K562 (cell line): ENCODE data around the gene SULT2B1. TPM values are rescaled to one million over a fixed set of nuclear protein-coding genes. Genes with fewer than 3 reads are reported as not detected.

Experiments
- ATAC-seq: fragments of 200-7000 bp; cut with Tn5 transposase; 3 replicates; pipeline ENCODE4 v1.9.1; 2020; ENCODE audit warnings: moderate library complexity
- BruUV-seq: library from RNA; stranded (reverse); fragments of 400-500 nt; replicated peaks from 2 replicates; lab custom pipeline; 2021; lab: Mats Ljungman, UMichigan
- CTCF ChIA-PET: fragments of 300-600 bp; formaldehyde crosslinking; extraction: SDS; loops from one replicate; lab custom pipeline; 2021; ENCODE audit warnings: low intra/inter-chr PET ratio; lab: Yijun Ruan, JAX
- POLR2A ChIA-PET: fragments of 300-600, 350-650 bp; sonication (Branson Sonifier 250); formaldehyde crosslinking; extraction: SDS; loops from one replicate; lab custom pipeline; 2021; ENCODE audit warnings: antibody characterized with exemption, inconsistent platforms; lab: Yijun Ruan, JAX
- DNase-seq, 4 experiments: peaks; one replicate each; pipeline versions ENCODE4 v3.0.0 to v3.0.0-alpha.2; 2011 to 2018; ENCODE audit warnings: low spot score in 3 of 4, mixed read lengths in 3 of 4; ENCODE audit errors: extremely low read depth in 1 of 4
- FAIRE-seq: peaks from 2 replicates; lab custom pipeline; 2011; peaks lifted over from hg19 to GRCh38; lab: Jason Lieb, UNC
- H2AFZ ChIP-seq: 2 replicates; pipeline ENCODE4 v1.6.0; 2011; ENCODE audit warnings: low read depth, low read length, control low read depth, inconsistent platforms
- H3K27ac ChIP-seq: fragments of 200-600 bp; 3 replicates; pipeline ENCODE4 v1.8.0; 2011; ENCODE audit warnings: low read depth, mild to moderate bottlenecking, control low read depth, inconsistent platforms, low read length, moderate library complexity, mixed read lengths; ENCODE audit errors: extremely low read depth
- H3K27me3 ChIP-seq, 2 experiments: fragments of 300-600 bp in 1 of 2; 2 replicates in 1 of 2; 3 replicates in 1 of 2; pipeline versions ENCODE4 v1.6.0 to v1.8.0; 2011; ENCODE audit warnings: inconsistent platforms in 2 of 2, low read length in 2 of 2, mild to moderate bottlenecking in 1 of 2, mixed read lengths in 1 of 2, moderate library complexity in 1 of 2; ENCODE audit not compliant: control insufficient read depth in 2 of 2, insufficient read depth in 2 of 2
- H3K36me3 ChIP-seq: fragments of 300-600 bp; 3 replicates; pipeline ENCODE4 v1.8.0; 2011; ENCODE audit warnings: mild to moderate bottlenecking, low read length, inconsistent platforms; ENCODE audit not compliant: control insufficient read depth, insufficient read depth
- H3K4me1 ChIP-seq, 2 experiments: fragments of 200-600 bp in 1 of 2; replicated peaks in 1 of 2; 2 replicates in 1 of 2; 3 replicates in 1 of 2; pipeline versions ENCODE4 v1.5.1 to v1.8.0; 2011; ENCODE audit warnings: inconsistent platforms in 2 of 2, low read length in 2 of 2, mild to moderate bottlenecking in 1 of 2, mixed read lengths in 1 of 2, moderate library complexity in 1 of 2; ENCODE audit not compliant: control insufficient read depth in 2 of 2, insufficient read depth in 2 of 2
- H3K4me2 ChIP-seq: 2 replicates; pipeline ENCODE4 v1.6.1; 2011; ENCODE audit warnings: low read length, control low read depth, inconsistent platforms, mixed read lengths; ENCODE audit not compliant: insufficient read depth
- H3K4me3 ChIP-seq: fragments of 200-600 bp; sonication (generic), shearing (Covaris generic); 2 replicates; pipeline ENCODE4 v1.5.1; 2016; ENCODE audit warnings: control low read depth, inconsistent platforms
- H3K79me2 ChIP-seq: fragments of 200-600 bp; 3 replicates; pipeline ENCODE4 v1.8.0; 2011; ENCODE audit warnings: low read length, inconsistent platforms; ENCODE audit not compliant: control insufficient read depth, insufficient read depth
- H3K9ac ChIP-seq, 2 experiments: 2 replicates each; pipeline versions ENCODE4 v1.6.0 to v1.6.1; 2011; ENCODE audit warnings: low read depth in 2 of 2, low read length in 2 of 2, control low read depth in 1 of 2, inconsistent platforms in 1 of 2, mild to moderate bottlenecking in 1 of 2, mixed read lengths in 1 of 2; ENCODE audit not compliant: insufficient read depth in 1 of 2
- H3K9me1 ChIP-seq: one replicate; pipeline ENCODE4 v1.6.0; 2011; ENCODE audit warnings: inconsistent platforms, mild to moderate bottlenecking, low read length, moderate library complexity; ENCODE audit not compliant: control insufficient read depth, insufficient read depth
- H3K9me3 ChIP-seq: replicated peaks from 2 replicates; pipeline ENCODE4 v1.5.1; 2011; ENCODE audit warnings: low read depth, low read length, inconsistent platforms; ENCODE audit not compliant: control insufficient read depth, insufficient read depth
- H4K20me1 ChIP-seq: replicated peaks from 2 replicates; pipeline ENCODE4 v1.6.1; 2011; ENCODE audit warnings: low read length, inconsistent platforms, mixed read lengths; ENCODE audit not compliant: control insufficient read depth, insufficient read depth
- CBFB ChIP-seq: sonication (generic); formaldehyde crosslinking; IDR thresholded peaks from 2 replicates; pipeline ENCODE4 v1.4.0; 2020; ENCODE audit warnings: mild to moderate bottlenecking, missing genetic modification reagents
- CTBP1 ChIP-seq: fragments of 450-650 bp; IDR thresholded peaks from 2 replicates; pipeline ENCODE4 v1.6.1; 2016; ENCODE audit warnings: borderline replicate concordance
- FOXA3 ChIP-seq, 2 experiments: fragments of 450-650 bp in 1 of 2; sonication (generic) in 1 of 2; formaldehyde crosslinking; IDR thresholded peaks in 1 of 2; conservative IDR thresholded peaks in 1 of 2; 2 replicates each; pipeline versions ENCODE4 v1.4.0 to v1.8.0; 2020 to 2022; ENCODE audit warnings: mild to moderate bottlenecking in 2 of 2, missing genetic modification reagents in 1 of 2
- HDAC1 ChIP-seq, 2 experiments: fragments of 450-650 bp; IDR thresholded peaks; 2 replicates each; pipeline ENCODE4 v1.6.1; 2016 to 2017; ENCODE audit warnings: inconsistent platforms in 1 of 2, mild to moderate bottlenecking in 1 of 2, moderate library complexity in 1 of 2
- SAFB ChIP-seq: fragments of 200-400 bp; formaldehyde crosslinking; IDR thresholded peaks from 2 replicates; pipeline ENCODE4 v1.6.1; 2017; ENCODE audit warnings: low read depth, low read length, borderline replicate concordance
- TSC22D4 ChIP-seq: fragments of 450-650 bp; IDR thresholded peaks from 2 replicates; pipeline ENCODE4 v1.6.1; 2016; ENCODE audit warnings: missing genetic modification characterization, missing biosample characterization, control low read depth
- ZFP1 ChIP-seq: fragments of 450-650 bp; formaldehyde crosslinking; IDR thresholded peaks from 2 replicates; pipeline ENCODE4 v1.4.0; 2020; ENCODE audit warnings: mild to moderate bottlenecking, mixed read lengths
- ZNF586 ChIP-seq: fragments of 450-650 bp; formaldehyde crosslinking; conservative IDR thresholded peaks from 2 replicates; pipeline ENCODE4 v1.4.0; 2020; ENCODE audit warnings: mild to moderate bottlenecking, moderate library complexity
- WGBS: fragments of 100-300 bp; shearing (Covaris generic); methylation state at CpG from one replicate; pipeline ENCODE4 v1.1.6; 2016; ENCODE audit warnings: low coverage, mixed read lengths; ENCODE audit not compliant: insufficient coverage; ENCODE audit errors: missing lambda C conversion rate; 5-methylcytosine and 5-hydroxymethylcytosine counted together
- in situ Hi-C: fragments of 300-500 bp; cut with MboI; formaldehyde crosslinking; loops from 4 replicates; pipeline ENCODE4 v1.15.0; 2018; ENCODE audit warnings: inconsistent platforms, mixed read lengths
- intact Hi-C: fragments of 100-400 bp; cut with micrococcal nuclease; formaldehyde crosslinking; loops from 2 replicates; pipeline ENCODE4 v1.14.2; 2022
- polyA plus RNA-seq, 8 experiments: library from polyadenylated mRNA; depleted of rRNA in 4 of 8; stranded (reverse) in 5 of 8; unstranded in 3 of 8; fragments of >200 nt; fragmentation: Nextera tagmentation in 2 of 8; fragmentation: Illumina TruSeq in 1 of 8; extraction: Ambion mirVana in 2 of 8; extraction: Trizol in 1 of 8; gene quantifications; 2 replicates each; pipeline versions ENCODE4 v1.2.1 to v1.2.3, GENCODE V29; 2011 to 2014; ENCODE audit warnings: inconsistent platforms in 1 of 8, missing spikeins in 1 of 8
- total RNA-seq, 7 experiments: library from RNA; depleted of rRNA in 6 of 7; stranded (reverse); fragments of >200 nt in 6 of 7; fragmentation: Illumina TruSeq in 2 of 7; extraction: Trizol in 2 of 7; gene quantifications; 2 replicates each; pipeline versions ENCODE4 v1.2.1 to v1.2.3, GENCODE V29; 2011 to 2021; ENCODE audit warnings: low replicate concordance in 1 of 7
- TF ChIP-seq, protein P1 (sequence below), 2 experiments: fragments of 150-350 bp in 1 of 2; IDR thresholded peaks; 2 replicates each; pipeline ENCODE4 v1.6.1; 2012 to 2016; ENCODE audit warnings: low read depth in 2 of 2, low read length in 2 of 2, mild to moderate bottlenecking in 1 of 2, moderate library complexity in 1 of 2
- TF ChIP-seq, protein P2 (sequence below): fragments of 250-450 bp; sonication (Bioruptor Pico); IDR thresholded peaks from 2 replicates; pipeline ENCODE4 v1.4.0; 2020; ENCODE audit warnings: mild to moderate bottlenecking
- TF ChIP-seq, protein P3 (sequence below): sonication (generic); formaldehyde crosslinking; IDR thresholded peaks from 2 replicates; pipeline ENCODE4 v1.8.1; 2023; ENCODE audit warnings: mild to moderate bottlenecking, missing genetic modification reagents, moderate library complexity
- TF ChIP-seq, protein P4 (sequence below): IDR thresholded peaks from 2 replicates; pipeline ENCODE4 v1.6.1; 2011; ENCODE audit not compliant: insufficient read length; ENCODE audit errors: extremely low read depth

The SULT2B1 gene
- total and polyA plus RNA-seq, 9 of the 15 experiments (the other 6 are each of a cell fraction or from before 2014, with no cell fraction given): 0.09 to 0.62 (median 0.22) TPM; not detected in 2

DNA sequence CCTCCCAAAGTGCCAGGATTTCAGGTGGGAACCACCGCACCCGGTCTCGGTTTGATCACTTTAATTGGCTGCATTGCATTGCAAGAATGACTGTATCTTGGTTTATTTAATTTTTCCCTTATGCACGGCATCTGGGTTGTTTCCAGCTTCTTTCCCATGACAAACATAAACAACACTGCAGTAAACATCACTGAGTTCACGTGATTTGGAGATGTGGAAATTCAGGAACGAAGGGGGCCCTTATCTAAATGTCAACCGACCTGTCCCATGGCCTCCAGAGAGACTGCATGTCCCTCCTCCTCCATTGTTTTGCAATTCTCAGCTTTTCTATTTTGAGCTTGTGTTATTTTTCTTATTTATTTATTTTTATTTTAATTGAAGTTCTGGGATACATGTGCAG is 14.4 kb upstream of the SULT2B1 start:
- POLR2A ChIA-PET: no interaction called here
- H3K79me2 ChIP-seq: no peaks in the 10 kb centered on the region
- CTCF ChIA-PET: no interaction called here
- no peaks in the 10 kb centered on the region for H3K9me1 ChIP-seq
- no peaks in the 10 kb centered on the region for H3K36me3 ChIP-seq
- no peak overlapping the region for H3K4me3 ChIP-seq
- intact Hi-C loops: no loop called here
- no peaks in the 10 kb centered on the region for H4K20me1 ChIP-seq
- H3K9me3 ChIP-seq: no peaks in the 10 kb centered on the region
- ATAC-seq: no peak
- H3K27me3 ChIP-seq: no peaks in the 10 kb centered on the region
- H2AFZ ChIP-seq: no peak overlapping the region
- TF ChIP-seq HDAC1 (IDR thresholded peaks at IDR 0.05): no peak
- TF ChIP-seq SAFB: no peak
- TF ChIP-seq ZFP1: no peak
- TF ChIP-seq, protein P1, sequence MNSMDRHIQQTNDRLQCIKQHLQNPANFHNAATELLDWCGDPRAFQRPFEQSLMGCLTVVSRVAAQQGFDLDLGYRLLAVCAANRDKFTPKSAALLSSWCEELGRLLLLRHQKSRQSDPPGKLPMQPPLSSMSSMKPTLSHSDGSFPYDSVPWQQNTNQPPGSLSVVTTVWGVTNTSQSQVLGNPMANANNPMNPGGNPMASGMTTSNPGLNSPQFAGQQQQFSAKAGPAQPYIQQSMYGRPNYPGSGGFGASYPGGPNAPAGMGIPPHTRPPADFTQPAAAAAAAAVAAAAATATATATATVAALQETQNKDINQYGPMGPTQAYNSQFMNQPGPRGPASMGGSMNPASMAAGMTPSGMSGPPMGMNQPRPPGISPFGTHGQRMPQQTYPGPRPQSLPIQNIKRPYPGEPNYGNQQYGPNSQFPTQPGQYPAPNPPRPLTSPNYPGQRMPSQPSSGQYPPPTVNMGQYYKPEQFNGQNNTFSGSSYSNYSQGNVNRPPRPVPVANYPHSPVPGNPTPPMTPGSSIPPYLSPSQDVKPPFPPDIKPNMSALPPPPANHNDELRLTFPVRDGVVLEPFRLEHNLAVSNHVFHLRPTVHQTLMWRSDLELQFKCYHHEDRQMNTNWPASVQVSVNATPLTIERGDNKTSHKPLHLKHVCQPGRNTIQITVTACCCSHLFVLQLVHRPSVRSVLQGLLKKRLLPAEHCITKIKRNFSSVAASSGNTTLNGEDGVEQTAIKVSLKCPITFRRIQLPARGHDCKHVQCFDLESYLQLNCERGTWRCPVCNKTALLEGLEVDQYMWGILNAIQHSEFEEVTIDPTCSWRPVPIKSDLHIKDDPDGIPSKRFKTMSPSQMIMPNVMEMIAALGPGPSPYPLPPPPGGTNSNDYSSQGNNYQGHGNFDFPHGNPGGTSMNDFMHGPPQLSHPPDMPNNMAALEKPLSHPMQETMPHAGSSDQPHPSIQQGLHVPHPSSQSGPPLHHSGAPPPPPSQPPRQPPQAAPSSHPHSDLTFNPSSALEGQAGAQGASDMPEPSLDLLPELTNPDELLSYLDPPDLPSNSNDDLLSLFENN (IDR thresholded peaks at IDR 0.05; ENCODE audit: low read depth in 2 of 2, low read length in 2 of 2): no peak
- TF ChIP-seq, protein P2, sequence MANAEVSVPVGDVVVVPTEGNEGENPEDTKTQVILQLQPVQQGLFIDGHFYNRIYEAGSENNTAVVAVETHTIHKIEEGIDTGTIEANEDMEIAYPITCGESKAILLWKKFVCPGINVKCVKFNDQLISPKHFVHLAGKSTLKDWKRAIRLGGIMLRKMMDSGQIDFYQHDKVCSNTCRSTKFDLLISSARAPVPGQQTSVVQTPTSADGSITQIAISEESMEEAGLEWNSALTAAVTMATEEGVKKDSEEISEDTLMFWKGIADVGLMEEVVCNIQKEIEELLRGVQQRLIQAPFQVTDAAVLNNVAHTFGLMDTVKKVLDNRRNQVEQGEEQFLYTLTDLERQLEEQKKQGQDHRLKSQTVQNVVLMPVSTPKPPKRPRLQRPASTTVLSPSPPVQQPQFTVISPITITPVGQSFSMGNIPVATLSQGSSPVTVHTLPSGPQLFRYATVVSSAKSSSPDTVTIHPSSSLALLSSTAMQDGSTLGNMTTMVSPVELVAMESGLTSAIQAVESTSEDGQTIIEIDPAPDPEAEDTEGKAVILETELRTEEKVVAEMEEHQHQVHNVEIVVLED (CRISPR knock-in tag): no peak
- TF ChIP-seq CBFB (CRISPR knock-in tag): no peak
- TF ChIP-seq, protein P3, sequence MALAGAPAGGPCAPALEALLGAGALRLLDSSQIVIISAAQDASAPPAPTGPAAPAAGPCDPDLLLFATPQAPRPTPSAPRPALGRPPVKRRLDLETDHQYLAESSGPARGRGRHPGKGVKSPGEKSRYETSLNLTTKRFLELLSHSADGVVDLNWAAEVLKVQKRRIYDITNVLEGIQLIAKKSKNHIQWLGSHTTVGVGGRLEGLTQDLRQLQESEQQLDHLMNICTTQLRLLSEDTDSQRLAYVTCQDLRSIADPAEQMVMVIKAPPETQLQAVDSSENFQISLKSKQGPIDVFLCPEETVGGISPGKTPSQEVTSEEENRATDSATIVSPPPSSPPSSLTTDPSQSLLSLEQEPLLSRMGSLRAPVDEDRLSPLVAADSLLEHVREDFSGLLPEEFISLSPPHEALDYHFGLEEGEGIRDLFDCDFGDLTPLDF: no peak
- no peak for TF ChIP-seq ZNF586 (CRISPR knock-in tag)
- TF ChIP-seq, protein P4, sequence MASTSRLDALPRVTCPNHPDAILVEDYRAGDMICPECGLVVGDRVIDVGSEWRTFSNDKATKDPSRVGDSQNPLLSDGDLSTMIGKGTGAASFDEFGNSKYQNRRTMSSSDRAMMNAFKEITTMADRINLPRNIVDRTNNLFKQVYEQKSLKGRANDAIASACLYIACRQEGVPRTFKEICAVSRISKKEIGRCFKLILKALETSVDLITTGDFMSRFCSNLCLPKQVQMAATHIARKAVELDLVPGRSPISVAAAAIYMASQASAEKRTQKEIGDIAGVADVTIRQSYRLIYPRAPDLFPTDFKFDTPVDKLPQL: no peak
- no peak for TF ChIP-seq FOXA3 (CRISPR knock-in tag; conservative IDR thresholded peaks at IDR 0.05 in 1 of 2, IDR thresholded peaks at IDR 0.05 in 1 of 2)
- no peak for TF ChIP-seq CTBP1
- no peak for TF ChIP-seq TSC22D4 (tag)
- WGBS: 36% methylated on average over 7 of the region's 7 CpGs
- DNase-seq: no peak
- no peak overlapping the region for H3K27ac ChIP-seq
- no TSS peak for BruUV-seq
- FAIRE-seq: no peak
- in situ Hi-C loops: no loop called here
- no peak overlapping the region for H3K9ac ChIP-seq
- peaks cover 0 to 2% of the 10 kb centered on the region in 2 experiments; a peak in 1 of 5 replicates for H3K4me1 ChIP-seq
- no peak overlapping the region for H3K4me2 ChIP-seq
